NCI-H345 treated with DMSO at 0.1 percent for 48 hours (cell line): Measurements from ENCODE around the gene STK32C.

Experiments used
- DNase-seq: peaks from one replicate; lab custom pipeline; 2025; ENCODE audit not compliant: unreplicated experiment; lab: John Stamatoyannopoulos, UW

Gene STK32C

GRCh38 chr10:132174237-132174636, 133.5 kb downstream of the STK32C start:
- no peak for DNase-seq

- no peak for DNase-seq
Observed at GRCh38 chr10:132173185-132173584, 134.6 kb downstream of the STK32C start.

- no peak for DNase-seq
Observed at GRCh38 chr10:132172091-132173066, 135.4 kb downstream of the STK32C start.

- DNase-seq, result no peak
Observed at GRCh38 chr10:132170561-132171361, 137.0 kb downstream of the STK32C start.

GRCh38 chr10:132169766-132170560, 137.8 kb downstream of the STK32C start:
- no peak for DNase-seq

GRCh38 chr10:132169031-132169765, 138.6 kb downstream of the STK32C start:
- no peak for DNase-seq

- no peak for DNase-seq
Observed at GRCh38 chr10:132168571-132169030, 139.1 kb downstream of the STK32C start.

- no peak for DNase-seq
Observed at GRCh38 chr10:132167976-132168375, 139.8 kb downstream of the STK32C start.

GRCh38 chr10:132167041-132167674, 140.6 kb downstream of the STK32C start:
- DNase-seq, result no peak

GRCh38 chr10:132166216-132166950, 141.4 kb downstream of the STK32C start:
- no peak for DNase-seq

GRCh38 chr10:132165416-132165980, 142.3 kb downstream of the STK32C start:
- DNase-seq, result no peak

- DNase-seq, result no peak
Observed at GRCh38 chr10:132164761-132165278, 142.9 kb downstream of the STK32C start.

- DNase-seq, result no peak
Observed at GRCh38 chr10:132163826-132164515, 143.8 kb downstream of the STK32C start.

GRCh38 chr10:132163278-132163765, 144.4 kb downstream of the STK32C start:
- DNase-seq, result no peak

- DNase-seq, result no peak
Observed at GRCh38 chr10:132162590-132163277, 145.0 kb downstream of the STK32C start.

- DNase-seq, result no peak
Observed at GRCh38 chr10:132162021-132162531, 145.7 kb downstream of the STK32C start.
